ENCODE data around the gene AHI1.
"Not testable (repeated sequence)": the region's sequence is repeated elsewhere in the genome, so short reads cannot be mapped to it uniquely, and the experiment has no call there.

The AHI1 gene

DNA sequence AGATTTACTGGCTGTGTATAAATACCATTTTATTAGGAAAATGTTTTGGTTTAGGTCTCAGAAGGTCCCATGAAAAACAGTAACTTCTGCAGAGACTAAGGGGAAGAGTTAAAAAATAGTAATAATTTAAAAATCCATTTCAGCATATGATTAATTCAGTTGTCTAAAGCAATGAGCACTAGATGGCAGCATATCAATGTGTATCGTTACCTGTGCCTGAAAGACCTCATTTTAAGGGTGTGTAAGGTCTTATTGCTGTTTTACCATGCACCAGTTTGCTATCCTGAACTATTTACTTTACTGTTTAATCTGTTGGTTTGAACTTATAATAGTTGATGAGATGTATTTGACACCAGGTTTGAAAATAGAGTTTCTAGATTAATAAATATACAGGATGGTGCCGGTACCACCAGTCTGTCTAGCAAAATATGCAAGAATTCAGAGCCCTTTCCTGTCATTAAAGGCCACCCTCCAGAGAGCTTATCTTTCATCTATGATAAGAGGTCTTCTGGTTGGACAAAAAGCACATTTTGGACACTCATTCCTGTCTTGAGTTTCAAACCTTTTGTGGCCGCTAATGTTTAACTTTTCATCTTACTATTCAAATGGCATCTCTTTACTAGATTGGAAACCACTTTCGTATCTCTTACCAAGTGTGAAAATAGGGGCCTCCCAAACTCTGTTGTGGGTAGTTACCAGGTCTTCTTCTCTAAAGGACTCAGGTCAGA lies 8.9 kb upstream of the AHI1 start:
- no peak for DNase-seq (ENCODE audit: low read depth in 4 of 4, low spot score in 1 of 4)

DNA sequence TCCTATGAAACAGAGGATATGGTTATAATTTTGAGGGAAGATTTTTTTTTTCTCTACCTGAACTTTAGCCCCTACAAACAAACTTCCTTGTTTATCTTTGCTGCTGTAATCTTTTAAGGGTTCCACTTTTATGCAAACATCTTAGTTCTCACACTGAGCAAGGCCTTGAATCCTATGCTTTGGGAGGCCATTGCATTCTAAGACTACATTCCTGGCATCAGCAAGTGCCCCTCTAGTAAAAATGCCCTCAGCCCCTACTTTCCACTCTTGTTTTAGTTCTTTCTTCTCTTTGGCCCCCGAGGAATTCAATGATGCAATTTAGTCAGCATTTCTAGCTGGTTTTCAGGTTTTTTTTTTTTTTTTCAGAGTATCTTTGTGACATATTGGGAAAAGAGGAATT lies 8.1 kb upstream of the AHI1 start:
- no peak for DNase-seq (ENCODE audit: low read depth in 4 of 4, low spot score in 1 of 4)

DNA sequence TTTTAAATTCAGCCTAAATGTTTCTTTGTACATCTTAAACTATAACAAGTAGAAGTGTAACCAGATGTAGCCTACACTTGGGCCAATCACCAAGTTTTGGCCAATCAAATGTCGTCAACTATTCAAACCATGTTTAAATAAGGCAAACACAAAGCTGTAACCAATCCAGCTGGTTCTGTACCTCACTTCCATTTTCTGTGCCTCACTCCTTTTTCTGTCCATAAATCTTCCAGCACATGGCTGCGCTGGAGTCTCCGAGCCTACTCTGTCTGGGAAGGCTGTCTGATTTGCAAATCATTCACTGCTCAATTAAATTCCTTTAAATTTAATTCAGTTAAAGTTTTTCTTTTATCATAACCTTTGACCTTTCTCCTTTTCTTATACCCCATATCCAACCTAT lies 7.7 kb upstream of the AHI1 start:
- no peak for DNase-seq (ENCODE audit: low read depth in 4 of 4, low spot score in 1 of 4)

DNA sequence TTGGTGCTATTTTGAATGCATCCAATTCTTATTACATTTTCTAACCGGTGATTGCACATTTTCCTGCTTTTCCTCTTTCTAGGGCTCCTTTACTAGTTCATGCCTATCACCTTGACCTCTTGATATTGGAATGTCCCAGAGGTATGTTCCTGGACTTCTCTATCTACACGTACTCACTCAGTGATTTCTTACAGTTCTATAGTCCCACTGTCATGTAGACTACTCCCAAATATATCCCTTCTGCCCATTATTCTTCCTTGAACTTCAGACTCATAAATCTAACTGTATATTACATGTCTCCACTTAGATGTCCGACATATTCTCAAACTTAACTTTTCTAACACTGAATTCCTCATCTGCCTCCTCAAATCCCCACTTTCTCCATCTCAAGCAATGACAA lies 7.2 kb upstream of the AHI1 start:
- no peak for DNase-seq (ENCODE audit: low read depth in 4 of 4, low spot score in 1 of 4)

DNA sequence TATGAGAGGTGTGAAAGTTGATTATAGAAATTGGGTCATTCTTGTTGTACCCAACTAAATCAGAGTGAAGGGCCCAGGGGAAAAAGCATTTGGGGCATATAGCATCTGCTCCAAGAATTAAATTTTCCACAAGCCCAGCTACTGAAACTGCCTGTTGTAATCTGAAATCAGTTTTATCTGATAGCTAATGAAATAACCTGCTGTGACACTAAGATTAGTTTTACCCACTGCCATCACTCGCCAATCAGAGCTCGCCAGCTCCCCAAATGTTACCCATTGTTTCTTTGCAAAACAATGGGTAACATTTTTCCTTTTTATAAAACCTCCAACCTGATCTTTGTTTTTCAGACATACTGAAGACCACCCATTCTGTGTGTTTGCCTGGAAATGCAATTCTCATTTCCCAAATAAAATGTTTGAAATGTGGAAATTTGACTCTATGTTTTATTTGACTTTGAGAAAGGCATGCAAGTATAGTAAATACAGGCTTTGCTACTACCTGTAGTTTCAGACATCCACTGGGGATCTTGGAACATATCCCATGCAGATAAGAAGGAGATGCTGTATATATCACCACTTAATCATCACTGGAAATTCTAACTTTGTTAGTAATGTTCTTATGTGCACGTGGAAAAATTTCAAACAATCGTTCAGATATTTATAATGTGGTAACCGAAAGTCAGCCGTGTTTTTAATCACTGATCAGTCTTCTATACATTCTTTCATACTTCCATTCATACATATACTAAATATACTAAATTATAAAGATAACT lies 6.3 kb upstream of the AHI1 start:
- no peak for DNase-seq (ENCODE audit: low read depth in 4 of 4, low spot score in 1 of 4)

DNA sequence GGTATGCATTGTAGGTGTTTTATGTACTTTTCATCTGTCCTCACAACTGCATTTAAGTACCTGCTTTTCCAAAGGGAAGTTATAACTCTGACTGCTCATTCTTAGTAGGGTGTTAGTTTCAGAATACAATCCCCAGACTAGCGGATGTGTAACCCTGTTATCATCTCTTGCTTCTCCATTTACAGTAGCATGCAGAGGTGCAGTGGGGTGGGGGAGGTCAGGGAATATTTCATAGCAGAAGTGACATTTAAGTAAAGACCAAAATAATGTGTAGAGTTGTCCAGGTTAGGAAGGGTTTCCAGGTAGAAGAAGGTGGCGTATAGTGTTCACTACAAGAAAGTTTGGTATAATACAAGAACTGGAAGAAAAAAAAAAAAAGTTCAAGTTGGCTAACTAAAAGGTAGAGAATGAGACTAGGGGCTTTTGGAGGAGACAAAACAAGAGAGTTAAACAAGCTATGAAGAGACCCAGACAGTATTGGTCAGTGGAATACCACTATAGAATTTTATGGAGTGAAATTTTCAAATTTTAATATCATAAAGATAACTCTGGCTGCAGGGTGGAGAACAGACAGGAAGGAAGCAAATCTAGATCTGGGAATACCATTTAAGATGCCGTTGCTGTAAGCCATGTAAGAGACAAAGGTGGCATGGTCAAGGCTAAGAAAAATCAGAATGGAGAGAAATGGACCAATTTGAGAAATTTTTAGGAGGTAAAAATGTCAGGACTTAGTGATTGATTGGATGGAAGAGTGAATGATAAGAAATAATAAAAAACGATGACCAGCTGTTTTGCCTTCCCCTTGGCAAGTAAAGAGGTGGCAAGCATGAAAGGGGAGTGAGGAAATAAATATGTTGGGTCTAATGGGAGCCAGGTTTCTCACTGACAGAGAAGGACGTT lies 2.2 kb upstream of the AHI1 start:
- DNase-seq (ENCODE audit: low read depth in 4 of 4, low spot score in 1 of 4), result no peak

DNA sequence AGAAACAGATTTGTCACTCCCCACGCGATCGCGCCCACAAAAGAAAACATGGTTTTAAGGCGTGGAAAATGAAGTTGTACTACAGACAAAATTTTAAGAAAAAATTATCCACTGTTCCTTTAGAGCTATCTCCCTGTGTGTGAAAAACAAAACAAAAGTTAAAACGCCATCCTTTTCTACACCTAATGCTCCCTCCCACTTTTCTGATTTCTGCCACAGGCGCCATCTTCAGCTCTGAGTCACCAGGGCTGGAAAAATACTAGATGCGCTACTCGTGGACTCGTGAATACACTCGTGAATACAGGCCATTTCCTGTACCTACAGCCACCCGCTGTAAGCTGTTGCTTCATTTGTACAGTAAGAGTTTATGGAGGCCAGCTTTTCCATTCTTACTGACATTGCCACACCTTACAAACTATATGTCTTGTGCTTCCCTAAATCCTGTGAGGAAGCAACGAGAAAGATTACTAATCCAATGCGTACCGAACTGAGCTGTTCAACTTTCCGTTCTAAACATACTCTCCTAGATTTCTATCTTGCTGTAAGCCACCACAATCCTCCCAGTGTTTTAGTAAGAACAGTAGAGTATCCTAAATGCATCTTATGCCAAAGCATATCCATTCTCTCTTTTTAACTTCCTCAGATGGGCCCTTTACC lies 773 bp upstream of the AHI1 start:
- peak; percentile 16 to 51 (median 28) for DNase-seq (ENCODE audit: low read depth in 4 of 4, low spot score in 1 of 4)

DNA sequence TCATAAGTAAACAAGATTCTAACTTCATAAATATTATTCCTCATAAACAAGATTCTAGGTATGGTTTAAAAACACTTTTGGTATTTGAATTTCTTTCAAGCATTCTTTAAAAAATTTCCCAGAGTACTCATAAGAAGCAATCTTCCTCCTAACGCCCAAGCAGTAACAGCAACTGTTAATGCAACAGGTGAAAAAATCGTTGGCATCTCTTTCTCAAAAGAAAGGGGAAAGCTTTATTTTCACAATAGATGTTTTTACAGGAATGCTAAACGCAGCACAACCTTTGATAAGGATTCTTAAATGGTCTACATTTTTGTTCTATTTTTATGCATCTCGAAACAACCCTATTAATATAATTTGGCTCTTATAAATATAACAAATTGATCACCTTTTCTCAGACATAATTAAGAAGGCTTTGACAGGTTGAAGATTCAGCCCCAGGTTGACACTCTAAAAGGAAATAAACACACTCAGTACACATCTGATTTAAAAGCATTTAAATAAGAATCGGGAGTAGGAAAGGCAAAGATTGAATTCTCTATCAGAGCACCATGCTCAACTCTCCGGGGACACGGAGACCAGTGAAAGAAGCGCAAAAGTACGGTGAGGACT lies 634 bp downstream of the AHI1 start:
- no peak for DNase-seq (ENCODE audit: low read depth in 4 of 4, low spot score in 1 of 4)

DNA sequence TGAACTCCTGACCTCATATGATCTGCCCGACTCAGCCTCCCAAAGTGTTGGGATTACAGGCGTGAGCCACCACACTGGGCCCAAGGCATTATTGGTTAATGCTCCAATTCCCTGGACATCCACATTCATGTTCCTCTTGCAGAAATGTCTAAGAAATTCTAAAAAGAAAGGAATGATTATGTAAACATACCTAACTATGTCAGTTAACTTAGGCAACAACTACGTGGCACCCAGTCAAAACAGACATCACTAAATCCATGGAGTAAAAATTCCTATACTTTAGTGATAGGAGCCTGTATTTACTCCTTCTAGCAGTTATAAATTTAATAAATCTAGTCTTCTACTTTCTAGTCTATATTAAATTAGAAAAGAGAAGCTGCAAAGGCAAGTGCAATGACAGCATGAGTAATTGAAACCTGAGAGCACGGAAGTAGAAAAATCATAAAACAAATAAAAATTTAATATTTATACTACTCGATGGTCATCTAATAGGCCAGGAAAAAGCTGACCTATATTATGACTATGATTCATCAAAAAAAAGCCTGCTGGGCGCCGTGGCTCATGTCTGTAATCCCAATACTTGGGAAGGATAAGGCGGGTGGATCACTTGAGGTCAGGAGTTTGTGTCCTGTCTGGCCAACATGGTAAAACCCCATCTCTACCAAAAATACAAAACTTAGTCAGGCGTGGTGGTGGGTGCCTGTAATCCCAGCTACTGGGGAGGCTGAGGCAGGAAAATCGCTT lies 4.2 kb downstream of the AHI1 start:
- no peak for DNase-seq (ENCODE audit: low read depth in 4 of 4, low spot score in 1 of 4)

DNA sequence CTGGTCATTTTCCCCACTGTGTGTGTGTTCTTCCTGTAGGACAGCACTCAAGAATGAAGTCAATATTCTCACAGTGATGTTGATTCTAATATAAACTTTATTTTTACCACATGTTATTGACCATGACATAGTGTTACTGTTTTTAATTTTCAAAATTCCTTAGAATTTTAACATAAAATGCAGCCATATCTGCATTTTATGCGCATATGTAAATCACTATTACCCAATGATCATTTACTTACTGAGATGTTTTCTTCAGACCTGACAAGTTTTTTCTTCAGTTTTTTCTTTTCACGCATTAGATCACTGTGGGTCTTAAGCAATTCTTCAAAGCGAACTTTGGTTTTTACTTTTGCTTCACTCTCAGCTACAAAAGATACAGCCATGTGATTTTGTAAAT lies 7.2 kb downstream of the AHI1 start:
- no peak for DNase-seq (ENCODE audit: low read depth in 4 of 4, low spot score in 1 of 4)

DNA sequence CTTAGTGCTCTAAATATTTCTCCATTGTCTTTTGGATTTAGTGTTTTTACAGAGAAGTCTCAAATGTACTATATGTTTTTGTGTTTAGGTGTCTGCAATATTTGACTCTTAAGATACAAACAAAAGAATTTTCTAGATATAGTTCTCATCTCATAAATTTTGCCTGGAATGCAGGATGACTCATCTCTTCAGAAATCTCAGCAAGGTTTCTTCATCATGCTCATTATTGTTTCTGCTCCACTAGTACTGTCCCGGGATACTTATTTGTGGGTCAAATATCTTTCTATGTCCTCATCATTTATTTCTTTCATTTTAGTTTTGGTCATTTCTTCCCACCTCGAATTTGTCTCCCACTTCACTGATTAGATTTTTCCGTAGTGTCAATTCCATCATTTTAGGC lies 9.5 kb downstream of the AHI1 start:
- no peak for DNase-seq (ENCODE audit: low read depth in 4 of 4, low spot score in 1 of 4)

DNA sequence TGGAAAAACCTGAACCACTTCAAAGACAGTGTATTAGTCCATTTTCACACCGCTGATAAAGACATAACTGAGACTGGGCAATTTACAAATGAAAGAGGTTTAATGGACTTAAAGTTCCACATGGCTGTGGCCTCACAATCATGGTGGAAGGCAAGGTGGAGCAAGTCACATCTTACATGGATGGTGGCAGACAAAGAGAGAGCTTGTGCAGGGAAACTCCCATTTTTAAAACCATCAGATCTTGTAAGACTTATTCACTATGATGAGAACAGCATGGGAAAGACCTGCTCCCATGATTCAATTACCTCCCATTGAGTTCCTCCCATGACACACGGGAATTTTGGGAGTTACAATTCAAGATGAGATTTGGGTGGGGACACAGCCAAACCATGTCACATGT lies 13.6 kb downstream of the AHI1 start:
- not testable (repeated sequence) for DNase-seq (ENCODE audit: low read depth in 4 of 4, low spot score in 1 of 4)

DNA sequence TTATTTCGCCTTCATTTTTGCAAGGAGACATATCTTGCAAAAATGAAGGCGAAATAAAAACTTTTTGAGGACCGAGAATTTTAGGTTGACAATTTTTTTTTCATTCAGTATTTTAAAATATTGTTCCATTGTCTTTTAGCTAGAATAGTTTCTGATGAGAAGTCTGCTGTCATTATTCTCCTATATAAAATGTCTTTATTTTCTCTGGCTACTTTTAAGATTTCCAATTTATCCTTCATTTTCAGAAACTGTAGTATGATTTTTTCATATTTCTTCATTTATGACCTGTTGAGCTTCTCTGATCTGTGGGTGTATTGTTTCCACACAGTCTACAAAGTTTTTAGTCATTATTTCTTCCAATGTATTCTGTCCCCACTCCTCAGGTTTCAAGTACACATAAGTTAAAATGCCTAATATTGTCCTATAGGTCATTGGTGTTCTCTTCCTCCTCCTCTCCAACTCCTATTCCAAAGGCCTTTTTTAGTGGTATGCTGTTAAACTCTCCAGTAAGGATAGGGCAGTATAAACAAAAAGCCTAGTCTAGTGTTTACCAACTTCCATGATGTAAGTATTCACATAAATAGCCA lies 15.7 kb downstream of the AHI1 start:
- DNase-seq (ENCODE audit: low read depth in 4 of 4, low spot score in 1 of 4), result no peak

DNA sequence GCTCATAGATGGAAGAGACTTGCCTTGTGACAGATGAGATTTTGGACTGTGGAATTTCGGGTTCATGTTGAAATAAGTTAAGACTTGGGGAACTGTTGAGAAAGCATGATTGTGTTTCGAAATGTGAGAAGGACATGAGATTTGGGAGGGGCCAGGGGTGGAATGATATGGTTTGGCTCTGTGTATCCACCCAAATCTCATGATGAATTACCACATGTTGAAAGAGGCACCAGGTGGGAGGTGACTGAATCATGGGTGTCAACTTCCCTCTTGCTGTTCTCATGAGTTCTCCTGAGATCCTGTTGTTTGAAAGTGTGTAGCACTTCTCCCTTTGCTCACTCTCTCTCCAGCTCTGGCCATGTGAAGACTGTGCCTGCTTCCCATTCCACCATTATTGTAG lies 17.9 kb downstream of the AHI1 start:
- no peak for DNase-seq (ENCODE audit: low read depth in 4 of 4, low spot score in 1 of 4)

DNA sequence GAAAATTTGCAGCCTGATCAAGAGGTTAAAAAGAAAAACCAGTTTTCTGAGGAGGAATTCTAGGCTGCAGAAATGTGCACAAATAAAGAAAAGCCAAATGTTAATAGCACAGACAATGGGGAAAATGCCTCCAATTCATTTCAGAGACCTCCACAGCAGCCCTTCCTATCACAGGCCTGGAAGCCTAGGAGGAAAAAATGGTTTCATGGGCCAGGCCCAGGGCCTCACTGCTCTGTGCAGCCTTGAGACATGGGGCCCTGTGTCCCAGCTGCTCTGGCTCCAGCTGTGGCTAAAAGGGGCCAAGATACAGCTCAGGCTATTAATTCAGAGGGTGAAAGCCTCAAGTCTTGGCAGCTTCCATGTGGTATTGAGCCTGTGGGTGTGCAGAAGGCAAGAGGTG lies 18.9 kb downstream of the AHI1 start:
- DNase-seq (ENCODE audit: low read depth in 4 of 4, low spot score in 1 of 4), result no peak

DNA sequence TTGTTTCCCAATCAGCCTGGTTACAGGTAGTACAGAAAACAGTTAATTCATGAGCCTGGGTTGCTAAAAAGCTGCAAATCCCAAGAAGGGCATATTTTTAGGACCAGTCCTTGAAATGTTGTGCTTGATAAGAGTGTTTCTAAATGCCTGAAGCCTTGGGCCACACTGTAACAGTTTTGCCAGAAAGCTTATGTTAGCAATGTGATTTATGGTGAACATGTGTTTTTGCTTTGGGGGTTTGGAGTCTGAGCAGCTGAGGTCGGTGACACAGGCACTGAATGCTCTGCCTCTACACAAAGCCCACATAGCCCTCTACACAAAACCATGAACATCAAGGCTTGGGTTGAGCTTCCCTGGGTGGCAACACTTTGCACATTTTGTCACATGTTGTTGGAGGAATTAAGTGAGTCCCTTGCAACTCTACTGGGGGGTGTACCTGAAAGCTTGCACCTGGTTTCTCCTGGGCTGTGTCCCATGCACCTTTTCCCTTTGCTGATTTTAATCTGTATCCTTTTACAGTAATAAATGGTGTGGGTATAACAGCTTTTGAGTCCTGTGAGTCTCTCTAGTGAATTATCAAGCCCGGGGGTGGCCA lies 22.2 kb downstream of the AHI1 start:
- no peak for DNase-seq (ENCODE audit: low read depth in 4 of 4, low spot score in 1 of 4)

DNA sequence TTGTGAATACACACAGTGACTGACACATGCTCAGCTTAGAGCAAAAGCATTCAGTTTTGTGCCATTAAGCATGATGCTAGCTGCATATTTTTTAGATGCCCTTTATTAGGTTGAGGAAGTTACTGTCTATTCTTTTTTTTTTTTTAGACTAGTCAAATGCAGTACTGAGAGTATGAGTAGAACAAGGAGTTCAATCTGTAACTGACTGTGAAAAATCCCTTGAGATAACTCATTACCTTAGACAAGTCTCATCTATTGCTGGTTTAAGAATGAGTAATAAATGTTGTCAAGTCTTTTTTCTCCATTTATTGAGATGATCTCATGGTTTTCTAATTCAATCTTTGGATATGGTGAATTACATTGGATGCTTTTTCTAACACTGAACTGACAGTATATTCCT lies 23.2 kb downstream of the AHI1 start:
- no peak for DNase-seq (ENCODE audit: low read depth in 4 of 4, low spot score in 1 of 4)

DNA sequence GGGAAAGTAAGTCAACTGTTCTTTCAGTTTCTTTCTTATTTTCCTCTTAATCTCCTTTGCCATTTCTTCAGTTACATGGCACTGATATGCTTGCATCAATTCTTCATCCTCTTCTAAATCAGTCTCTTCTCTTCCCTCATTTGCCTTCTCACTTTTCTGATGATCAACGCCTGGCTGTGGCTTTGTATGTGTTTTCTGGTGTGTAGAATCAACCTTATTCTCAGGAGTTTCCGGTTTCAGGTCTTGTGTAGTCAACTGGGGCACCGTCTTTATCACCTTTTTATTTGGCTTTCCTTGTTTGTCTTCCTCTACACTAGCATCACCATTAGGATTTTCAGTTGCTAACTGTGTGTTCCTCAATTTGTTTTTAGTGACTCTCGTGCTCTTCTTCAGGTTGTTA lies 31.6 kb downstream of the AHI1 start:
- no peak for DNase-seq (ENCODE audit: low read depth in 4 of 4, low spot score in 1 of 4)

DNA sequence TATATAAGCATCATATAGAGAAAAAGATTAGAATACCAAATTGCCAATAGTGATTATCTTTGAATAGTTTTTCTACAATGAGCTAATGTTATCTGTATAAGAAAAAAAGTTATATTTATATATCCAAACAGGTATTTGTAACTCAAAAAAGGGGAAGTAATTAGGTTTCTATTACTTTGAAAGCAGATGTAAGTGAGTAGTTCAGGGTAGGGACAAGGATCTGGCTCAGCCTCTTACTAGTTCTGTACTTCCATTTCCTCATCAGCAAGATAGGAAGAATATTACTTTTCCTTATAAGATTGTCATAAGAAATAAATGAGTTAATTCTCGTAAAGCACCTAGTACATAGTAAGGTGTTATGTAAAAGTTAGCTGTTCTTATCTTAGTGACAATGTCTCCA lies 32.2 kb downstream of the AHI1 start:
- no peak for DNase-seq (ENCODE audit: low read depth in 4 of 4, low spot score in 1 of 4)

Data from stimulated activated CD4-positive, alpha-beta T cell treated with anti-CD3 and anti-CD28 coated beads, Interleukin-1b, Interleukin-23, amount 100 ng/mL, for 24 hours (primary cell).